ENCODE data around the gene PKIB. TPM values are rescaled to one million over a fixed set of nuclear protein-coding genes. Genes with fewer than 3 reads are reported as not detected.

PKIB gene
- total RNA-seq, 1 donor from 2014 or later = 4.1 TPM

Small RNA genes within 50 kb of the gene (small RNA-seq; reads per million reads assigned to genes)
- not detected for gene RN7SL564P

Other genes with a start within 250 kb of the PKIB start
- gene HSF2, start 210.8 kb upstream of the PKIB start, total RNA-seq = 130 TPM
- 746 TPM for gene SERINC1, start 138.6 kb upstream of the PKIB start, total RNA-seq
- gene FABP7, start 169.3 kb downstream of the PKIB start, total RNA-seq = 1,193 TPM
- gene SMPDL3A, start 178.9 kb downstream of the PKIB start, total RNA-seq = 13.0 TPM

Measured in frontal cortex (tissue), 1 donor.